ENCODE measurements around the gene VEPH1.

VEPH1 gene

GRCh38 chr3:157459706-157460105 is 43.5 kb downstream of the VEPH1 start:
- TF ChIP-seq CTCF (IDR thresholded peaks at IDR 0.05; ENCODE audit: insufficient read depth, low read length) (no peak), GABPA (IDR thresholded peaks at IDR 0.05; ENCODE audit: low read depth) (no peak), SPI1 (IDR thresholded peaks at IDR 0.05; ENCODE audit: borderline replicate concordance, low read depth) (no peak), REST (IDR thresholded peaks at IDR 0.05; ENCODE audit: insufficient replicate concordance, low read depth) (no peak), POLR2AphosphoS5 (IDR thresholded peaks at IDR 0.05; ENCODE audit: low read depth) (no peak)
- Histone ChIP-seq H3K4me3 (replicated peaks; ENCODE audit: insufficient read depth, low read length) (no peak overlapping the region), H3K27ac (replicated peaks) (no peak overlapping the region)

GRCh38 chr3:157453824-157454223 is 49.4 kb downstream of the VEPH1 start:
- TF ChIP-seq REST (IDR thresholded peaks at IDR 0.05; ENCODE audit: insufficient replicate concordance, low read depth) (no peak), GABPA (IDR thresholded peaks at IDR 0.05; ENCODE audit: low read depth) (no peak), SPI1 (IDR thresholded peaks at IDR 0.05; ENCODE audit: borderline replicate concordance, low read depth) (no peak), CTCF (IDR thresholded peaks at IDR 0.05; ENCODE audit: insufficient read depth, low read length) (no peak), POLR2AphosphoS5 (IDR thresholded peaks at IDR 0.05; ENCODE audit: low read depth) (no peak)
- DNase-seq (ENCODE audit: low read depth in 1 of 2, low spot score in 1 of 2): no peak
- Histone ChIP-seq H3K27me3 (ENCODE audit: insufficient read depth, poor library complexity, severe bottlenecking) (peaks cover 4% of the 10 kb centered on the region), H3K4me3 (replicated peaks; ENCODE audit: insufficient read depth, low read length) (no peak overlapping the region), H3K27ac (replicated peaks) (no peak overlapping the region)

More at GRCh38 chr3:157459706-157460105, 43.5 kb downstream of the VEPH1 start:
- peaks cover 4% of the 10 kb centered on the region for H3K27me3 ChIP-seq (ENCODE audit: insufficient read depth, poor library complexity, severe bottlenecking)
- no peak for DNase-seq (ENCODE audit: low read depth in 1 of 2, low spot score in 1 of 2)

GRCh38 chr3:157452097-157452496 is 51.1 kb downstream of the VEPH1 start:
- DNase-seq (ENCODE audit: low read depth in 1 of 2, low spot score in 1 of 2): peak; percentile 36
- no peak overlapping the region; the same call in 1 of the 2 replicates for H3K27ac ChIP-seq (replicated peaks)
- TF ChIP-seq POLR2AphosphoS5 (IDR thresholded peaks at IDR 0.05; ENCODE audit: low read depth) (no peak), SPI1 (IDR thresholded peaks at IDR 0.05; ENCODE audit: borderline replicate concordance, low read depth) (peak; percentile 95), GABPA (IDR thresholded peaks at IDR 0.05; ENCODE audit: low read depth) (no peak), REST (IDR thresholded peaks at IDR 0.05; ENCODE audit: insufficient replicate concordance, low read depth) (no peak), CTCF (IDR thresholded peaks at IDR 0.05; ENCODE audit: insufficient read depth, low read length) (no peak)
- H3K4me3 ChIP-seq (replicated peaks; ENCODE audit: insufficient read depth, low read length): no peak overlapping the region
- H3K27me3 ChIP-seq (ENCODE audit: insufficient read depth, poor library complexity, severe bottlenecking): no peaks in the 10 kb centered on the region
